Measurements from ENCODE around the gene UBE2D2. TPM values are rescaled to one million over a fixed set of nuclear protein-coding genes. Genes with fewer than 3 reads are reported as not detected.

UBE2D2 gene
- total and polyA plus RNA-seq, 2 of the 4 experiments (the other 2 are of a cell fraction), result 26.9 to 35.7 TPM

DNA sequence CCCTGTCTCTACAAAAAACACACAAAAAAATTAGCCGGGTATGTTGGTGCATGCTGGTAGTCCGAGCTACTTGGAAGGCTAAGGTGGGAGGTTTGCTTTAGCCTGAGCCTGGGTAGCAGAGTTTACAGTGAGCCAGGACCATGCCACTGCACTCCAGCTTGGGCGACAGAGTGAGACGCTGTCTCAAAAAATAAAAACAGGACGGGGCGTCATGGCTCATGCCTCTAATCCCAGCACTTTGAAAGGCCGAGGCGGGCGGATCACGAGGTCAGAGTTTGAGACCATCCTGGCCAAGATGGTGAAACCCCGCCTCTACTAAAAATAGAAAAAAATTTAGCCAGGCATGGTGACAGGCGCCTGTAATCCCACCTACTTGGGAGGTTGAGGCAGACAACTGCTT lies 40.3 kb downstream of the UBE2D2 start:
- no peak for ATAC-seq (ENCODE audit: low read depth)
- POLR2A ChIA-PET (ENCODE audit: unreplicated experiment), result no interaction called here

More for the DNA sequence above, 40.3 kb downstream of the UBE2D2 start:
- Histone ChIP-seq H3K9me1 (ENCODE audit: insufficient read depth, low read length) (peaks cover 5% of the 10 kb centered on the region; the same call in 1 of the 2 replicates), H3K9ac (ENCODE audit: low read depth, low read length) (no peak overlapping the region), H4K20me1 (ENCODE audit: insufficient read depth, low read length) (peaks cover 19% of the 10 kb centered on the region), H4K5ac (ENCODE audit: low read depth, low read length) (no peak overlapping the region), H4K91ac (ENCODE audit: insufficient read depth, low read depth, low read length) (no peak overlapping the region), H3K9me3 (ENCODE audit: control insufficient read depth, insufficient read depth, low read length) (no peaks in the 10 kb centered on the region), H2BK20ac (ENCODE audit: low read depth, low read length) (no peak overlapping the region), H3K56ac (ENCODE audit: extremely low read depth, insufficient read depth, low read length) (no peak overlapping the region), H2AK5ac (ENCODE audit: low read depth, low read length) (peak overlapping the region; percentile 73; the same call in 1 of the 2 replicates), H3K27me3 (ENCODE audit: control insufficient read depth, insufficient read depth, low read length) (no peaks in the 10 kb centered on the region), H3K4me2 (ENCODE audit: low read depth, low read length) (no peak overlapping the region), H3K4ac (ENCODE audit: low read depth, low read length) (0 out of 2 replicates have a peak overlapping the region, but pooled peaks have one; percentile 35), H3K23ac (ENCODE audit: low read depth, low read length) (no peak overlapping the region), H2BK15ac (ENCODE audit: low read depth, low read length) (no peak overlapping the region; the same call in 2 of the 3 replicates), H2BK120ac (ENCODE audit: low read depth, low read length) (no peak overlapping the region; the same call in 1 of the 2 replicates), H3K4me1 (ENCODE audit: control insufficient read depth, insufficient read depth, low read length) (peaks cover 5% of the 10 kb centered on the region; the same call in 1 of the 2 replicates), H2BK5ac (ENCODE audit: low read depth, low read length, poor library complexity, severe bottlenecking) (peak overlapping the region; percentile 67), H2AFZ (replicated peaks; ENCODE audit: low read length, poor library complexity) (no peak overlapping the region), H3K27ac (ENCODE audit: insufficient read depth, low read length) (peak overlapping the region; percentile 21; the same call in 1 of the 2 replicates), H2AK9ac (replicated peaks; ENCODE audit: low read depth, low read length, poor library complexity) (no peak overlapping the region), H3K36me3 (ENCODE audit: control insufficient read depth, insufficient read depth, low read length) (peaks cover 27% of the 10 kb centered on the region), H3K14ac (replicated peaks; ENCODE audit: low read depth, low read length) (no peak overlapping the region), H4K8ac (ENCODE audit: low read depth in 2 of 2, low read length in 2 of 2) (no peak overlapping the region), H3K18ac (ENCODE audit: low read depth, low read length) (no peak overlapping the region), H3K4me3 (ENCODE audit: insufficient read depth, low read depth, low read length) (no peak overlapping the region), H3K79me1 (ENCODE audit: low read depth in 1 of 2, low read length in 2 of 2) (peaks cover 11 to 61% of the 10 kb centered on the region in 2 experiments)
- in situ Hi-C loops (cut with MboI; ENCODE audit: low sequenced_read_pairs) (no loop called here), dilution Hi-C loops (cut with HindIII; ENCODE audit: low sequenced_read_pairs, unreplicated experiment) (no loop called here), intact Hi-C loops (cut with micrococcal nuclease) (no loop called here)
- no peak for DNase-seq
- no peak for TF ChIP-seq MAFK (IDR thresholded peaks at IDR 0.05; ENCODE audit: low read depth, low read length)
- no peak for TF ChIP-seq NFE2L2 (IDR thresholded peaks at IDR 0.05; ENCODE audit: low read depth, low read length)
- TF ChIP-seq, protein P1, sequence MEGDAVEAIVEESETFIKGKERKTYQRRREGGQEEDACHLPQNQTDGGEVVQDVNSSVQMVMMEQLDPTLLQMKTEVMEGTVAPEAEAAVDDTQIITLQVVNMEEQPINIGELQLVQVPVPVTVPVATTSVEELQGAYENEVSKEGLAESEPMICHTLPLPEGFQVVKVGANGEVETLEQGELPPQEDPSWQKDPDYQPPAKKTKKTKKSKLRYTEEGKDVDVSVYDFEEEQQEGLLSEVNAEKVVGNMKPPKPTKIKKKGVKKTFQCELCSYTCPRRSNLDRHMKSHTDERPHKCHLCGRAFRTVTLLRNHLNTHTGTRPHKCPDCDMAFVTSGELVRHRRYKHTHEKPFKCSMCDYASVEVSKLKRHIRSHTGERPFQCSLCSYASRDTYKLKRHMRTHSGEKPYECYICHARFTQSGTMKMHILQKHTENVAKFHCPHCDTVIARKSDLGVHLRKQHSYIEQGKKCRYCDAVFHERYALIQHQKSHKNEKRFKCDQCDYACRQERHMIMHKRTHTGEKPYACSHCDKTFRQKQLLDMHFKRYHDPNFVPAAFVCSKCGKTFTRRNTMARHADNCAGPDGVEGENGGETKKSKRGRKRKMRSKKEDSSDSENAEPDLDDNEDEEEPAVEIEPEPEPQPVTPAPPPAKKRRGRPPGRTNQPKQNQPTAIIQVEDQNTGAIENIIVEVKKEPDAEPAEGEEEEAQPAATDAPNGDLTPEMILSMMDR (conservative IDR thresholded peaks at IDR 0.05; ENCODE audit: low read depth, low read length), result no peak
- no peak for TF ChIP-seq CEBPB (IDR thresholded peaks at IDR 0.05; ENCODE audit: low read depth, low read length)
- TF ChIP-seq CHD1 (IDR thresholded peaks at IDR 0.05; ENCODE audit: low read depth, low read length), result no peak
- no peak for TF ChIP-seq SMC3 (IDR thresholded peaks at IDR 0.05; ENCODE audit: low read depth, low read length)
- no peak for TF ChIP-seq RAD21 (IDR thresholded peaks at IDR 0.05; ENCODE audit: low read length)
- no peak for TF ChIP-seq RFX5 (IDR thresholded peaks at IDR 0.05; ENCODE audit: low read depth, low read length)
- TF ChIP-seq, protein P2, sequence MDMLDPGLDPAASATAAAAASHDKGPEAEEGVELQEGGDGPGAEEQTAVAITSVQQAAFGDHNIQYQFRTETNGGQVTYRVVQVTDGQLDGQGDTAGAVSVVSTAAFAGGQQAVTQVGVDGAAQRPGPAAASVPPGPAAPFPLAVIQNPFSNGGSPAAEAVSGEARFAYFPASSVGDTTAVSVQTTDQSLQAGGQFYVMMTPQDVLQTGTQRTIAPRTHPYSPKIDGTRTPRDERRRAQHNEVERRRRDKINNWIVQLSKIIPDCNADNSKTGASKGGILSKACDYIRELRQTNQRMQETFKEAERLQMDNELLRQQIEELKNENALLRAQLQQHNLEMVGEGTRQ (IDR thresholded peaks at IDR 0.05; ENCODE audit: low read depth, low read length), result no peak
- TF ChIP-seq MAZ (IDR thresholded peaks at IDR 0.05; ENCODE audit: borderline replicate concordance, low read depth, low read length), result no peak
- TF ChIP-seq FOS (IDR thresholded peaks at IDR 0.05; ENCODE audit: low read depth, low read length), result no peak
- no peak for TF ChIP-seq POLR2A (IDR thresholded peaks at IDR 0.05; ENCODE audit: low read depth, low read length)
- TF ChIP-seq, protein P3, sequence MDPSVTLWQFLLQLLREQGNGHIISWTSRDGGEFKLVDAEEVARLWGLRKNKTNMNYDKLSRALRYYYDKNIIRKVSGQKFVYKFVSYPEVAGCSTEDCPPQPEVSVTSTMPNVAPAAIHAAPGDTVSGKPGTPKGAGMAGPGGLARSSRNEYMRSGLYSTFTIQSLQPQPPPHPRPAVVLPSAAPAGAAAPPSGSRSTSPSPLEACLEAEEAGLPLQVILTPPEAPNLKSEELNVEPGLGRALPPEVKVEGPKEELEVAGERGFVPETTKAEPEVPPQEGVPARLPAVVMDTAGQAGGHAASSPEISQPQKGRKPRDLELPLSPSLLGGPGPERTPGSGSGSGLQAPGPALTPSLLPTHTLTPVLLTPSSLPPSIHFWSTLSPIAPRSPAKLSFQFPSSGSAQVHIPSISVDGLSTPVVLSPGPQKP (IDR thresholded peaks at IDR 0.05; ENCODE audit: borderline replicate concordance, low read depth, low read length), result no peak
- no peak for TF ChIP-seq RCOR1 (IDR thresholded peaks at IDR 0.05; ENCODE audit: insufficient replicate concordance, low read length)
- WGBS, 2 experiments (ENCODE audit: extremely low coverage in 2 of 2, insufficient read length in 1 of 2), result 100% methylated on average over 2 of the region's 12 CpGs; no CpG with 5 or more reads in 1 of the 2 experiments
- CTCF ChIA-PET, result no interaction called here
- no TSS peak for BruUV-seq (replicated peaks)
